Transverse colon (tissue), 4 donors: Measurements from ENCODE around the gene PALM3. TPM values are rescaled to one million over a fixed set of nuclear protein-coding genes. Genes with fewer than 3 reads are reported as not detected.

ENCODE experiments used
- DNase-seq: peaks from one replicate; pipeline ENCODE4 v3.0.0-alpha.2; 2019
- H3K27ac ChIP-seq, 4 donors: fragments of 200-600 bp; sonication (generic); 2 replicates each; pipeline ENCODE4 v1.5.1; 2016 to 2018; ENCODE audit warnings: inconsistent platforms in 4 of 4
- H3K27me3 ChIP-seq: fragments of 200-600 bp; sonication (generic); 2 replicates; pipeline ENCODE4 v1.5.1; 2017; ENCODE audit warnings: inconsistent platforms
- H3K36me3 ChIP-seq, 4 donors: fragments of 200-600 bp; sonication (generic); 2 replicates each; pipeline ENCODE4 v1.5.1; 2017 to 2019; ENCODE audit warnings: inconsistent platforms in 4 of 4
- H3K4me1 ChIP-seq, 4 donors: fragments of 200-600 bp; sonication (generic); 2 replicates each; pipeline ENCODE4 v1.5.1; 2017 to 2020; ENCODE audit warnings: inconsistent platforms in 4 of 4
- H3K4me3 ChIP-seq, 4 donors: fragments of 200-600 bp; sonication (generic); 1 replicate in 1 of 4; 2 replicates in 3 of 4; pipeline versions ENCODE4 v1.5.1 to v1.6.1; 2017 to 2019; ENCODE audit warnings: inconsistent platforms in 4 of 4
- H3K9me3 ChIP-seq, 2 donors: fragments of 200-600 bp; sonication (generic); 2 replicates each; pipeline ENCODE4 v1.5.1; 2017 to 2019; ENCODE audit warnings: inconsistent platforms in 2 of 2
- CTCF ChIP-seq, 5 experiments: fragments of 200-600 bp in 3 of 5; fragments of 450-650 bp in 2 of 5; sonication (generic) in 3 of 5; IDR thresholded peaks; 1 replicate in 2 of 5; 2 replicates in 3 of 5; pipeline ENCODE4 v1.5.1; 2016 to 2017; ENCODE audit warnings: antibody characterized with exemption in 5 of 5, inconsistent platforms in 3 of 5, mild to moderate bottlenecking in 2 of 5, moderate library complexity in 1 of 5
- EP300 ChIP-seq: sonication (generic); formaldehyde crosslinking; IDR thresholded peaks from one replicate; pipeline ENCODE4 v1.6.1; 2017; ENCODE audit warnings: antibody characterized with exemption, low read depth
- POLR2A ChIP-seq: fragments of 450-650 bp; IDR thresholded peaks from one replicate; pipeline ENCODE4 v1.6.1; 2016; ENCODE audit warnings: antibody characterized with exemption, mild to moderate bottlenecking, moderate library complexity
- POLR2AphosphoS5 ChIP-seq, 3 donors: sonication (generic); formaldehyde crosslinking; IDR thresholded peaks; one replicate each; pipeline ENCODE4 v1.6.1; 2016; ENCODE audit warnings: antibody characterized with exemption in 3 of 3
- WGBS, 2 donors: methylation state at CpG; one replicate each; pipeline ENCODE4 v1.1.5; 2018; ENCODE audit warnings: low coverage in 1 of 2; 5-methylcytosine and 5-hydroxymethylcytosine counted together
- in situ Hi-C, 4 donors: fragments of 200-750 bp; cut with MboI; loops; one replicate each; pipeline versions ENCODE4 v1.15.0 to v1.15.1; 2017; ENCODE audit warnings: low sequenced_read_pairs in 3 of 4, low pct_ligation_motif_present in 1 of 4, low pct_unique_long_range_greater_than_20kb in 1 of 4
- intact Hi-C: fragments of 100-400 bp; cut with DNase I; formaldehyde crosslinking; loops from one replicate; pipeline ENCODE4 v1.15.1; 2023; ENCODE audit warnings: low total_unique reads
- total RNA-seq, 4 donors: library from RNA; depleted of rRNA; stranded (reverse); fragments of >200 nt; gene quantifications; one replicate each; pipeline ENCODE4 v1.1.0, GENCODE V29; 2016

Gene PALM3
- total RNA-seq, 4 donors from 2014 or later, result 0.14 to 0.32 TPM; not detected in 2

GRCh38 chr19:14006085-14006765, 55.7 kb downstream of the PALM3 start, which contains the start of gene RFX1:
Gene RFX1, minus strand, starts transcription at chr19:14006320. Its CDS starts 12,477 bp downstream, at chr19:13993843.
- 1% methylated on average over 48 of the region's 58 CpGs; no CpG with 5 or more reads in 1 of the 2 donors for WGBS, 2 donors
- intact Hi-C loops, result no loop called here
- H3K27ac ChIP-seq, result peak within 1 kb of the TSS; percentile 100
- no peaks in the 10 kb centered on the region for H3K9me3 ChIP-seq
- peak within 1 kb of the TSS; percentile 94 to 98 (median 96) for H3K4me3 ChIP-seq
- H3K4me1 ChIP-seq, result peaks cover 4 to 34% (median 29%) of the 10 kb centered on the region in 4 donors
- peak in 2 of 3 donors; percentile 4 to 18 for TF ChIP-seq POLR2AphosphoS5 (IDR thresholded peaks at IDR 0.05)
- TF ChIP-seq EP300, result no peak
- H3K36me3 ChIP-seq, result no peaks in the 10 kb centered on the region
- peak; percentile 100 for DNase-seq
- no peaks in the 10 kb centered on the region for H3K27me3 ChIP-seq
- in situ Hi-C loops, result no loop called here

- Histone ChIP-seq H3K4me3 (peak overlapping the region; percentile 94 to 98 (median 96)), H3K4me1 (peaks cover 4 to 34% (median 29%) of the 10 kb centered on the region in 4 donors), H3K27ac (peak overlapping the region; percentile 100), H3K27me3 (no peaks in the 10 kb centered on the region), H3K36me3 (no peaks in the 10 kb centered on the region), H3K9me3 (no peaks in the 10 kb centered on the region)
- 5 to 21% methylated on average over 5 to 29 of the region's 50 CpGs for WGBS, 2 donors
- in situ Hi-C loops (no loop called here), intact Hi-C loops (no loop called here)
- TF ChIP-seq CTCF (IDR thresholded peaks at IDR 0.05) (no peak), POLR2AphosphoS5 (IDR thresholded peaks at IDR 0.05) (peak in 2 of 3 donors; percentile 54 to 65), EP300 (no peak), POLR2A (peak; percentile 8)
- peak; percentile 96 for DNase-seq
Observed at GRCh38 chr19:14005349-14006084, 56.4 kb downstream of the PALM3 start.

GRCh38 chr19:14004619-14005348, 57.1 kb downstream of the PALM3 start:
- peak overlapping the region; percentile 100 for H3K27ac ChIP-seq
- in situ Hi-C loops (no loop called here), intact Hi-C loops (no loop called here)
- peak; percentile 66 for DNase-seq
- WGBS, 2 donors, result 18 to 47% methylated on average over 2 to 14 of the region's 14 CpGs
- no peaks in the 10 kb centered on the region for H3K9me3 ChIP-seq
- peaks cover 4 to 34% (median 29%) of the 10 kb centered on the region in 4 donors for H3K4me1 ChIP-seq
- TF ChIP-seq POLR2A (peak; percentile 1), POLR2AphosphoS5 (IDR thresholded peaks at IDR 0.05) (no peak)
- H3K36me3 ChIP-seq, result no peaks in the 10 kb centered on the region
- peak overlapping the region in 2 of 4 donors; percentile 95 to 98 for H3K4me3 ChIP-seq
- no peaks in the 10 kb centered on the region for H3K27me3 ChIP-seq

Other genes starting within 250 kb of the PALM3 start
- gene NANOS3, start 184.9 kb downstream of the PALM3 start, total RNA-seq, result not detected
- gene BRME1, start 156.0 kb downstream of the PALM3 start, total RNA-seq, result 100 to 1,000 TPM in 1 of 4 donors, 1 to 10 TPM in 3; 5.2 to 102 (median 6.7) TPM
- 100 to 1,000 TPM; 113 to 294 (median 177) TPM for gene CC2D1A, start 155.9 kb downstream of the PALM3 start, total RNA-seq
- 10 to 100 TPM in 1 of 4 donors, 1 to 10 TPM in 3; 3.0 to 15.3 (median 3.2) TPM for gene PODNL1, start 123.7 kb downstream of the PALM3 start, total RNA-seq
- gene DCAF15, start 109.6 kb downstream of the PALM3 start, total RNA-seq, result 10 to 100 TPM; 26.2 to 61.7 (median 35.8) TPM
- 1 to 10 TPM; 3.7 to 9.0 (median 8.1) TPM for gene RFX1, start 55.8 kb downstream of the PALM3 start, total RNA-seq
- gene RLN3, start 33.9 kb downstream of the PALM3 start, total RNA-seq, result not detected
- 1 to 10 TPM in 3 of 4 donors, under 1 TPM in 1; 0.37 to 2.1 (median 1.5) TPM for gene IL27RA, start 30.3 kb downstream of the PALM3 start, total RNA-seq
- gene MISP3, start 10.7 kb upstream of the PALM3 start, total RNA-seq, result 100 to 1,000 TPM in 1 of 4 donors, 10 to 100 TPM in 3; 23.8 to 115 (median 35.8) TPM
- 1 to 10 TPM in 1 of 4 donors, under 1 TPM in 1, not detected in 2; 0.64 to 1.1 TPM for gene C19orf67, start 23.7 kb upstream of the PALM3 start, total RNA-seq
- 10 to 100 TPM in 3 of 4 donors, 1 to 10 TPM in 1; 7.6 to 37.5 (median 36.8) TPM for gene SAMD1, start 28.7 kb upstream of the PALM3 start, total RNA-seq
- 10 to 100 TPM; 16.7 to 74.8 (median 39.5) TPM for gene PRKACA, start 55.7 kb upstream of the PALM3 start, total RNA-seq
- gene ASF1B, start 74.5 kb upstream of the PALM3 start, total RNA-seq, result 1 to 10 TPM in 3 of 4 donors, not detected in 1; 1.9 to 4.5 (median 4.4) TPM
- 10 to 100 TPM; 45.9 to 55.4 (median 48.7) TPM for gene ADGRL1, start 144.1 kb upstream of the PALM3 start, total RNA-seq